AG09309 (cell line): Measurements from ENCODE around the gene HDAC1.
"Not testable (repeated sequence)": the region's sequence is repeated elsewhere in the genome, so short reads cannot be mapped to it uniquely, and the experiment has no call there.

Experiments used
- DNase-seq: peaks from one replicate; pipeline ENCODE4 v3.0.0-alpha.2; 2010; ENCODE audit warnings: low read depth
- H3K4me3 ChIP-seq: 2 replicates; pipeline ENCODE4 v1.5.1; 2011; ENCODE audit warnings: mild to moderate bottlenecking, low read depth, low read length, moderate library complexity; ENCODE audit not compliant: control insufficient read depth
- CTCF ChIP-seq: IDR thresholded peaks from 2 replicates; pipeline ENCODE4 v1.5.1; 2011; ENCODE audit warnings: mild to moderate bottlenecking, low read depth, low read length, inconsistent platforms; ENCODE audit not compliant: insufficient read depth, control insufficient read depth; ENCODE audit errors: missing control alignments

The HDAC1 gene

DNA sequence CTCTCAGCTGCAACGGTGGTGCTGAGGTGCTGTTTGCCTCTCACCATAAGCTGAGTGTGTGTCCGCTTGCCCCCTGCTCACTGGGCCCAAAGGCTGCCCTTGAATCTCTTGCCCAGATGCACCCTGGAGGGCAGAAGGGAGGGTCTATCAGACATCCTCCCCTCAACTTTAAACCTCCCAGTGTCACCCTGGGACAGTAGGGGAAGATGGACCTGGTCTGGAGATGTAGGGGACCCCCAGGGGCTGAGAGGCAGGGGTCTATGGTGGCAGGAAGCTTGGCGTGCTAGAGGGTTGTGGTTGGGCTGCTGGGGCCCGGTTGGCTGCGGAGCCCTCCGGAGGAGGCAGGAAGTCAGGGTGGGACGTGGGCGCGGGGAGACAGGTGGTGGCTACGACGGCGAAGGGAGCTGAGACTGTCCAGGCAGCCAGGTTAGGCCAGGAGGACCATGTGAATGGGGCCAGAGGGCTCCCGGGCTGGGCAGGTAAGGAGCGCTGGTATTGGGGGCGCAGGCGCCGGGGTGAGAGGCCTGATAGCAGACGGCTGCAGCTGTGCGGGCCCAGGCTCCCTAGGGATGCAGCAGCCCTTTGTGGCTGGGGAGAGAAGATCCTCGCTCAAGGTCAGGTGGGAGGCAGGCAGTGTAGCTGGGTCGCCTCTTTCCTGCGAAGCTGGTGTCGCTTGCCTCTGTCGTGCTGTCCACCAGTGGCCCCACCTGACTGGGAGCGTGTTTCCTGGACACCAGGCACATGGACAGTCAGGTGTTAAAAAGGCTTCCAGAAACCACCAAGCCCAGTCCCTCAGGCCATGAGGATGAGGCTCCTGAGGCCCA is 40.8 kb upstream of the HDAC1 start, which contains the start of gene LCK:
Gene LCK, plus strand, starts transcription at position 373 of the 824 bp plus-strand sequence. CDS start 23,065 bp downstream, outside the sequence.
- no peak for DNase-seq
- TF ChIP-seq CTCF: no peak
- H3K4me3 ChIP-seq: no peak within 1 kb of the TSS

DNA sequence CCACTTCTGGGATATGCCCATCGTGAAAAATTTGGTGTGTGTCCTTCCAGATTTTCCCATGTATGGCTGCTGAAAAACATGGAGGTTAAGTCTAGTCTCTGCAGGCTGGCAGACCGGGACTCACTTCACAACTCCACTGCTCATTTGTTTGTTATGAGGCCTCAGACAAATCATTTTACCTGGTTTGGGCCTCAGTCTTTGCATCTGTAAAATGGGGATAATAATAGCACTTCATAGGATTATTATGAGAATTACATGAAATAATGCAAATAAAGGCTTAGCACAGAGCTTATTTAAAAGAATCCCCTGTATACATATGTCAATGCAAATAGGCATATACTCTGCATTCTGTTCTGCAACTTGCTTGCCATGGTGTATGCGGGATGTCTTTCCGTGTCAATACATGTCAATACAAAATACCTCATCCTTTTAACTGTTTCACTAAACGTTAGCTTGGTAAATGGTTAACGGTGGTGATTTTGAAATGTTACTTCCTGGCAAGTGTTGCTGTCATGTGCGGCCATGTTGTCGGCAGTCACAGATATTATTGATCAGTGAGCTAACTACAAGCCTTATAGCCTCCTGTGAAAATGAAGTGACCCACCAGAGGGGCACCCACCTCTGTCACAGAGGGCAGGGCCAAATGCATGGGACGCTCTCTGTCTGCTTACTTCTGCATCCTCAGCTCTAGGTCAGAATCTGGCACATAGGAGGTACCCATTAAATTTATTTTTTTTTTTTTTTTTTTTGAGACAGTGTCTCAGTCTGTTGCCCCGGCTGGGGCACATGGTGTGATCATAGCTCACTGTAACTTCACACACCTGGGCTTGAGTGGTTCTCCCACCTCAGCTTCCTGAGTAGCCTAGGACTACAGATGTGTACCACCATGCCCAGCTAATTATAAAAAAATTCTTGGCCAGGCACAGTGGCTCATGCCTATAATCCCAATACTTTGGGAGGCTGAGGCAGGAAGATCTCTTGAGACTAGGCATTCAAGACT is 36.5 kb upstream of the HDAC1 start:
- H3K4me3 ChIP-seq: no peak overlapping the region
- TF ChIP-seq CTCF: no peak
- DNase-seq: no peak

- DNase-seq: no peak
- no peak overlapping the region for H3K4me3 ChIP-seq
- no peak for TF ChIP-seq CTCF
These were observed 35.2 kb upstream of the HDAC1 start for GRCh38 chr1:32256473-32257226.

- no peak for TF ChIP-seq CTCF
- no peak for DNase-seq
- H3K4me3 ChIP-seq: no peak overlapping the region
These were observed 34.7 kb upstream of the HDAC1 start for GRCh38 chr1:32257227-32257508.

DNA sequence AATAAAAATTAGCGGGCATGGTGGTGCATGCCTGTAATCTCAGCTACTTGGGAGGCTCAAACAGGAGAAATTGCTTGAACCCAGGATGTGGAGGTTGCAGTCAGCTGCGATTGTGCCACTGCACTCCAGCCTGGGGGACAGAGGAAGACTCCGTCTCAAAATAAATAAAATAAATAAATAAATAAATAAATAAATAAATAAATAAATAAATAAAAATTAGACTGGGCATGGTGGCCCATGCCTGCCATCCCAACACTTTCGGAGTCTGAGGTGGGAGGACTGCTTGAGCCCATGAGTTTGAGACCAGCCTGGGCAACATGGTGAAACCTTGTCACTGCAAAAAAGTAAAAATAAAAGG is 28.7 kb upstream of the HDAC1 start:
- H3K4me3 ChIP-seq, DNase-seq: not testable (repeated sequence)

DNA sequence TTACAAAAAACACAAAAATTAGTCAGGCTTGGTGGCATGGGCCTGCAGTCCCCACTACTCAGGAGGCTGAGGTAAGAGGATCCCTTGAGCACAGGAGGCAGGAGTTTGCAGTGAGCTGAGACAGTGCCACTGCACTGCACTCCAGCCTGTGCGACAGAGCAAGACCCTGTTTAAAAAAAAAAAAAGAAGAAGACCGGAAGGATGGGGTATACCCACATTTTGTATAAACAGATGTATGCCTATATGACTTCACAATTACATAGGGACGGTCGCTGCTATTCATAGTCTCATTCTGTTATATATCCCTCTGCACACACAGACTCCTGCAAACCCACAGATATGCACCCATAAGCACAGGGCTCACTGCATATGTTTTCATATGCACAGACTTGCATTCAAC is 28.1 kb upstream of the HDAC1 start:
- TF ChIP-seq CTCF: no peak
- DNase-seq: no peak
- H3K4me3 ChIP-seq: no peak overlapping the region
